Muscle layer of colon (tissue), 2 donors: ENCODE data around the gene ARHGEF16.

Source experiments
- H3K27ac ChIP-seq: one replicate; pipeline ENCODE4 v1.7.0; 2013; ENCODE audit warnings: low read depth, mild to moderate bottlenecking, low read length, moderate library complexity
- H3K27me3 ChIP-seq, 2 donors: one replicate each; pipeline ENCODE4 v1.7.0; 2013; ENCODE audit warnings: low read length in 2 of 2, mild to moderate bottlenecking in 2 of 2; ENCODE audit not compliant: insufficient read depth in 2 of 2, control insufficient read depth in 1 of 2
- H3K36me3 ChIP-seq: one replicate; pipeline ENCODE4 v1.7.0; 2013; ENCODE audit warnings: mild to moderate bottlenecking, low read length; ENCODE audit not compliant: insufficient read depth
- H3K4me1 ChIP-seq: one replicate; pipeline ENCODE4 v1.7.0; 2013; ENCODE audit warnings: mild to moderate bottlenecking, low read length; ENCODE audit not compliant: insufficient read depth
- H3K4me3 ChIP-seq, 2 donors: one replicate each; pipeline ENCODE4 v1.7.0; 2013; ENCODE audit warnings: low read length in 2 of 2, low read depth in 1 of 2, mild to moderate bottlenecking in 1 of 2, moderate library complexity in 1 of 2
- H3K9ac ChIP-seq: one replicate; pipeline ENCODE4 v1.7.0; 2013; ENCODE audit warnings: low read length
- H3K9me3 ChIP-seq: one replicate; pipeline ENCODE4 v1.7.0; 2013; ENCODE audit warnings: mild to moderate bottlenecking, low read length
- donor health status: abdominal sarcoma.
- donor health status: Adenocarcinoma of cecum.

Gene ARHGEF16

DNA sequence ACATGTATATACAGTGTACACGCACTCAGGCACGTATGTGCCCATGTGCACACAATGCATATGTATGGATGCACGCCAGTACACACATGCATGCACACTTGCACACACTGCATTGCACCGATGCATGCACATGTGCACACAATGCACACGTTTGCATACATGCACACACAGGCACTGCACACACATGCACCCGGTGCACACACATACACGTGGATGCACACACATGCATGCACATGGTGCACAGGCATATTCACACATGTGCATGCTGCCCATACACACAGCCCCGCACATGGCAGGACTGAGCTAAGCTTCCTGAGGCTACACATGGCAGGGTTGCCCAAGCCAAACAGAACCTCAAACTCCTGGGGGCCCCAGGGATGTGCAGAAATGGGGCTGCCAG is 19.6 kb downstream of the ARHGEF16 start:
- Histone ChIP-seq H3K36me3 (no peaks in the 10 kb centered on the region), H3K9me3 (no peaks in the 10 kb centered on the region), H3K27me3 (peaks cover 0 to 14% of the 10 kb centered on the region in 2 donors), H3K4me3 (no peak overlapping the region), H3K9ac (no peak overlapping the region), H3K27ac (no peak overlapping the region), H3K4me1 (no peaks in the 10 kb centered on the region)

DNA sequence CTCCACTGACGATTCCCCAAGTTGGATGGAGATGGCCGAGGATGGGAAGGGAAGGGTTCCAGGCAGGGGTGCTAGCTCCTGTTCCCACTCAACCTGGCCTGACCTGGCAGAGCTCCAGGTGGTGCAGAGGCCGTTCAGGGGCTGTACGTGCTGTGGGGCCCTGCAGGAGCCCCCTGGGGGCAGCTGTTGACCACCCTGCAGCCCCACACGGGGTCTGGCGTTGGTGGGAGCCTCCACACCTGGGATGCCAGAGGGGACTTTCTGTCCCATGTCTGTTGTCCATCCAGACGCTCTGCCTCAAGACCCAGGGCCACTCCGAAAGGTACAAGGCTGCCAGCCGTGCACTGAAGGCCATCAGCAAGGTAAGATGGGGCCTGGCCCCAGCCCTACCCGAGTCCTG is 20.0 kb downstream of the ARHGEF16 start:
- Histone ChIP-seq H3K27me3 (peaks cover 0 to 14% of the 10 kb centered on the region in 2 donors), H3K36me3 (no peaks in the 10 kb centered on the region), H3K4me3 (no peak overlapping the region), H3K4me1 (no peaks in the 10 kb centered on the region), H3K9ac (no peak overlapping the region), H3K27ac (no peak overlapping the region), H3K9me3 (no peaks in the 10 kb centered on the region)

DNA sequence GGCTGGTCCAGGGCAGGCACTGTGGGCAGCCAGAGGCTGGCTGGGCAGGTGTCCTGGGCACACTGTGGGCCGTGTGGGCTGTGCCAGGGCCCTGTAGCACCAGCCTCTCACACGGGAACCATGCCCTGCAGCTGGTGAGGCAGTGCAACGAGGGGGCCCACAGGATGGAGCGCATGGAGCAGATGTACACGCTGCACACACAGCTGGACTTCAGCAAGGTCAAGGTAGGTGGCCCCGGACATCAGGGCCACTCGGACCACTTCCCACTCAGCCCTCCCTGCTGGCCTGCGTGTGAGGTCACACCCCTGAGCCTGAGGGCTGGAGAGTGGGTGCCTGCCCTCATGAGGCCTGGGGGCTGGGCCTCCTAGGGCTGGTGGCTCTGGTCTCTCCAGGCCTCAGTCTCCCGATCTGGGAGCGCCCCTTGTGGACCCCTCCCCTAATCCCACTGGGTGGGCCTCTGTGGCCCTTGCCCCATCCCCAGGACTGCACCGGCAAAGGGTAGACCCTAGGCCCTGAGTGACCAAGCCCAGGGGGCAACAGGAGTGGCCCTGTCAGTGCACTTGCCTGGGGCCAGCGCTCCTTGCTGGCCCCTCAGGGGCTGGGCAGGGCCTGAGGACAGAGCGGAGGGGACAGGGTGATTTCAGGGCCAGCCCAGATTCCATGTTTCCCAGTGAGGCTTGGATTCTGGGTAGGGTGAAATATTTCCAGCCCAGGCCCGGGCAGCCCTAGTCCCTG is 21.5 kb downstream of the ARHGEF16 start:
- Histone ChIP-seq H3K27ac (no peak overlapping the region), H3K36me3 (no peaks in the 10 kb centered on the region), H3K27me3 (peaks cover 0 to 14% of the 10 kb centered on the region in 2 donors), H3K4me3 (no peak overlapping the region), H3K9ac (no peak overlapping the region), H3K4me1 (no peaks in the 10 kb centered on the region), H3K9me3 (no peaks in the 10 kb centered on the region)

DNA sequence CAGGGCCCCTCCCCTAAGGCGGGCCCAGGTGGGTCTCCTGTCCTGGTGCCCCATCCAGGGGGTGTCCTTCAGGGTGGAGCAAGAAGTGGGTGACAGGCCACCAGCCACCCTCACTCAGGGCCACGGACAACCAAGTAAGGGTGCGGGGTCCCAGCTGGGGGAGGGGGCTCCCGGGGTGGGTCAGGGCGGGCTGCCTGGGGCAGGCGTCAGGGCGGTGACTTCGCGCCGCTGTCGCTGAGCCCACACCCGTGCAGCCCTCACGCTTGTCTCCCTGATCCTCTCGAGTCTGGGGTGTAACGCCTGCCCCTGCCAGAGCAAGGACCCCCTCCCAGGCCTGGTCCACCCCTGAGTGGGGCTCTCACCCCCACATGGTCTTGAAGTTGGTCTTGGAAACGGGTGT is 22.2 kb downstream of the ARHGEF16 start:
- Histone ChIP-seq H3K9ac (no peak overlapping the region), H3K9me3 (no peaks in the 10 kb centered on the region), H3K36me3 (no peaks in the 10 kb centered on the region), H3K4me1 (no peaks in the 10 kb centered on the region), H3K4me3 (no peak overlapping the region), H3K27ac (no peak overlapping the region), H3K27me3 (peaks cover 0 to 14% of the 10 kb centered on the region in 2 donors)

DNA sequence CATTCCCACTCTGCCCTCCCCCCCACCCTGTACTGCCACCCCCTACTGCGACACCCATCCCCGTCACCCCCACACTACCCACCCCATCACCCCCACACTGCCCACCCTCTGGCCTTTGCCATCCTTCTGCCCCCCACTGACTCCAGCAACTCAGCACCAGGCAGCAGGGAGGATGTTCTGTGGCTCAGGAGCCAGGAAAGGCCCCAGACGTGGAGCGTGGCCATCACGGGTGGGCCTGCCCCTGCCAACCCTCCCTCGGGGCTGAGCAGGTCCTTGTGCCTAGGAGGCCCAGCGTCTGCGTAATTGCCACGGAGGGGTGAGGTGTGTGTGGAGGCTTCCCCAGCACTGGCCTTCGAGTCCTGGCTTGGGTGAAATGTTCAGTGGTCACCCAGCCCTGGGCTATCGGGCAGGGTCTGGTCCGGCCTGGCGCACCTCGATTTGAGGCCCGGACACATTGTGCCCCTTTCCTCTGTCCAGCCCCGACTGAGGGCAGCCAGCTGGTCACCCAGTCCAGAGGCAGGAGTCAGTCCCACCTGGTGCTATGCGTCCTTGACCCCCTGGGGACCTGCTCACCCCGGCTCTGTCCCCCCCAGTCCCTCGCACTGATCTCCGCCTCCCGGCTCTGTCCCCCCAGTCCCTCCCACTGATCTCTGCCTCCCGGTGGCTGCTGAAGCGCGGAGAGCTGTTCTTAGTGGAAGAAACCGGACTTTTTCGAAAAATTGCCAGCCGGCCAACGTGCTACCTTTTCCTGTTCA is 23.0 kb downstream of the ARHGEF16 start:
- Histone ChIP-seq H3K27me3 (peaks cover 0 to 15% of the 10 kb centered on the region in 2 donors), H3K9ac (no peak overlapping the region), H3K4me3 (no peak overlapping the region), H3K9me3 (no peaks in the 10 kb centered on the region), H3K36me3 (no peaks in the 10 kb centered on the region), H3K4me1 (no peaks in the 10 kb centered on the region), H3K27ac (no peak overlapping the region)

DNA sequence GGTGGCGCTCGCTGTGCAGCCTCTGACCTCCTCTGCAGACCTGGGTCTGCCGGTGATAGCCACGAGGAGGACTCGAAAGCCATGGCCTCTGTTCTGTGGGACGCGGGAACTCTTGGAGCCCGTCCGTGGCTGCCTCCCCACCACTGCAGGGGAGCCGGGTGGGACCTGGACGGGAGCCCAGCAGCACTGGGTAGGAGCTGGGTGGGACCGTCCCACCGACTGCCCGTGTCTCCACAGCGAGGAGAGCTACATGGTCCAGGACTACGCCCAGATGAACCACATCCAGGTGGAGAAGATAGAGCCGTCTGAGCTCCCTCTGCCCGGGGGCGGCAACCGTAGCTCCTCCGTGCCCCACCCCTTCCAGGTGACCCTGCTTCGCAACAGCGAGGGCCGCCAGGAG is 23.7 kb downstream of the ARHGEF16 start:
- Histone ChIP-seq H3K36me3 (no peaks in the 10 kb centered on the region), H3K9me3 (no peaks in the 10 kb centered on the region), H3K4me3 (no peak overlapping the region), H3K27me3 (peaks cover 0 to 23% of the 10 kb centered on the region in 2 donors), H3K27ac (no peak overlapping the region), H3K9ac (no peak overlapping the region), H3K4me1 (no peaks in the 10 kb centered on the region)

DNA sequence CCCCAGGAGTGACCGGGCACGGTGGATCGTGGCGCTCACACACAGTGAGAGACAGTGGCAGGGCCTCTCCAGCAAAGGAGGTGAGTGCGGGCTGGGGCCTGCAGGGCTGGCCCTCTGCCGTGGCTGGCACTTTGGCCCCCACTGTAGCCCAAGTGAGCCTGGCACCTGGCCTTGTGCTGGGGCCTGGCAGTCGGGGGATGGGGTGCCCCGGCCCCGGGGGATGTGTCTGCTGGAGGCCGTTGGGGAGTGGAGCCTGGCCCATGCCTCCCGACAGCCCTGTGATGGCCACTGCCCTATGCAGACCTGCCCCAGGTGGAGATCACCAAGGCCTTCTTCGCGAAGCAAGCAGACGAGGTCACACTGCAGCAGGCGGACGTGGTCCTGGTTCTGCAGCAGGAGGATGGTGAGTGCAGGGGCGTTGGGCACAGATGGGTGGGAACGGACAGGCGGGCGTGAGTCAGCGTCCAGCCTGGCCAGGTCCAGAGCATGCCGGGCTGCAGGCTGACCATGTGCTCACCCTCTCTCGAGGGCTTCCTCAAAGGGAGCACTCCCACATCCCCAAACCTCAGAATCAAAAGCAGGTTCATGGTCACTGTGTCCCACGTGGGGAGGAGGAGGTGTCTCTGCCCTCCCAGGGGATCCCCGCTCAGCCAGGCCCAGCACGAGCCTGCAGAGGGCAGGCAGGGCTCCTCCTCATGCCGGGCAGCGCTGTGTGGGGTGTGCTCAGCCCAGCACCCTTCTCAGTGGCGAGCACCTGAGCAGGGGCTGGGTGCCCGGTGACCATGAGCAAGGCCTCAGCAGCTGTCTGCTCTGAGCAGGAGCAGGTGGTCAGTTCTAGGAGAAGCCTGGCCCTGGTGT is 25.3 kb downstream of the ARHGEF16 start:
- Histone ChIP-seq H3K27me3 (peaks cover 0 to 20% of the 10 kb centered on the region in 2 donors), H3K36me3 (no peaks in the 10 kb centered on the region), H3K9me3 (no peaks in the 10 kb centered on the region), H3K9ac (no peak overlapping the region), H3K27ac (no peak overlapping the region), H3K4me3 (no peak overlapping the region), H3K4me1 (no peaks in the 10 kb centered on the region)

DNA sequence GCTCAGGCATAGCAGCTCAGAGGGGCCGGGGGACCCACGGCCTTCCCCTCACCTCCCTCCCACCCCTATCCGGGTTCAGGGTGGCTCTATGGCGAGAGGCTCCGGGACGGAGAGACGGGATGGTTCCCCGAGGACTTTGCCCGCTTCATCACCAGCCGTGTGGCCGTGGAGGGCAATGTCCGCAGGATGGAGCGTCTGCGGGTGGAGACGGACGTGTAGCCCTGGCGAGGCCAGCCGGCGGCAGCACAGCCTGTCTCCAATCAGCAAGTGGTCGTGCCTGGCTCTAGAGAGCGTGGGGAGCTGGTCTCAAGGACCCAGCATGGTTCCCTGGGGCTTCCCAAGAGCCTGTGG is 25.9 kb downstream of the ARHGEF16 start:
- H3K4me3 ChIP-seq: no peak overlapping the region
- H3K9me3 ChIP-seq: no peaks in the 10 kb centered on the region
- H3K9ac ChIP-seq: no peak overlapping the region
- no peak overlapping the region for H3K27ac ChIP-seq
- peaks cover 0 to 20% of the 10 kb centered on the region in 2 donors for H3K27me3 ChIP-seq
- H3K4me1 ChIP-seq: no peaks in the 10 kb centered on the region
- H3K36me3 ChIP-seq: no peaks in the 10 kb centered on the region

DNA sequence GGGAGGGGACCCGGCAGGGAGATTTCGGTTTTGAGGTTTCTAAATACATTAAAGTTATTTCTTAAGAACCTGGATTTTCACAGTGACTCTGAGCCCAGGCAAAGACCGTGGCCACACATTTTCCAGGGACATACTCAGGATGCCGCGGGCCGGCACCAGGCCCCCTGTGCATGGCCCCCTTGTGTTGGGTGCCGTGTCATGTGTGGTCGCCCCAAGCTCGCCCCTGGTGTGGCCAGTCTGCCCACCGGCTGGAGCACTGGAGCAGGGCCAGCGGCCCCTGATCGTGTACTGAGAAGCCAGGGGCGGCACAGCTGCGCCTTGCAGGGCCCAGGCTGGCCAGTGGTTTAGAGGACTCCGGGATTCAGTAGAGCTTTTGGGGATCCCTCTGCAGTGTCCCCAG is 26.6 kb downstream of the ARHGEF16 start:
- Histone ChIP-seq H3K4me1 (no peaks in the 10 kb centered on the region), H3K9me3 (no peaks in the 10 kb centered on the region), H3K9ac (no peak overlapping the region), H3K36me3 (no peaks in the 10 kb centered on the region), H3K27me3 (peaks cover 0 to 18% of the 10 kb centered on the region in 2 donors), H3K4me3 (no peak overlapping the region), H3K27ac (no peak overlapping the region)

DNA sequence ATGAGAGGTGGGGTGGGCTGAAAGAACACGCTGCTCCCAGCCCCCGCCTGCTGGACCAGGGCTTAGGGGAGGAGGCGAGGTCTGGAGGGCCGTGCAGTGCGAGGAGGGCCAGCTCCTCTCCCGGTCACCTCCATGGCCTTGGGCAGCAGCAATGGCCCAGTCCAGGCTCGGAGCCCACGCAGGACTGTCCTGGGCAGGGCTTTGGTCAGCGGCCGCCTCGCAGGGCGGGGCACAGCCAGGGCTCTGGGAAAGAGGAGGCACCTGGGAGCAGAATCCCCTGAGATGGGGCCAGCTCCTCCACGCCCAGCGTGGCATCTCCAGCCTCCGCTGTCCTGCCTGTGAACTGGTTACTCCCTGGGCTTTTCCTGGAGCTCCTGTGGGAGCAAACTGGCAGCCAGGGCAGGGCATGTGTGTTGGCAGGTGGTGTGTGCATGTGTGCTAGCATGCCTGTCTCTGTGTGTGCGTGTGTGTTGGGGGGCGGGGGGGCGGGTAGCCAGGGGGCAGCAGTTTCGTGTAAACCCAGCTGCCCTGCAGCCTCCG is 27.4 kb downstream of the ARHGEF16 start:
- Histone ChIP-seq H3K9me3 (no peaks in the 10 kb centered on the region), H3K36me3 (no peaks in the 10 kb centered on the region), H3K4me3 (no peak overlapping the region), H3K27ac (no peak overlapping the region), H3K4me1 (no peaks in the 10 kb centered on the region), H3K27me3 (peaks cover 0 to 11% of the 10 kb centered on the region in 2 donors), H3K9ac (no peak overlapping the region)

DNA sequence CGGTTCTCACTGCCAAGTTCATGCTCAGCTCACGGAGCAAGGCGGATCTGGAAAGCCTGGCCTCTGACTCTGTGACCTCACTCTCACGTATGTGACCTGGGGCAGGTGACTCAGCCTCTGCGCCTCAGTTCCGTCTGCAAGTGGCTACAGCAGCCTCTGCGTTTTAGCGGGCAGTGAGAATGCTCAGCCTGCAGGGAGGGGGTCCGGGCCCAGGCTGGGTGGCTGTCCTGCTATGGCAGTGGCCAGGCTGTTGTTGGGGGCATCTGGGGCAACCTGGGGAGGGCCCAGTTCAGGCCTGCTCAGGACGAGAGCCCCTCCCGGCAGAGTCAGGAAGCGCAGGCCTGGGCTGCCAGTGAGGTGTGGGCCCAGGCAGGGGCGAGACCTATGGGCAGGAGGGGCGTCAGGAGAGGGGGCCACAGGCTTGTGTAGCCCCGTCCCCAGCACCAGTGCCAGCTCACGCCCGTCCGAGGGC is 27.9 kb downstream of the ARHGEF16 start:
- Histone ChIP-seq H3K27ac (no peak overlapping the region), H3K9me3 (no peaks in the 10 kb centered on the region), H3K4me1 (no peaks in the 10 kb centered on the region), H3K27me3 (peaks cover 0 to 11% of the 10 kb centered on the region in 2 donors), H3K36me3 (no peaks in the 10 kb centered on the region), H3K4me3 (no peak overlapping the region), H3K9ac (no peak overlapping the region)
